Measurements from ENCODE around the gene ELOVL6. TPM values are rescaled to one million over a fixed set of nuclear protein-coding genes. Genes with fewer than 3 reads are reported as not detected.
A peak's percentile ranks its signal among the peaks of the same experiment; 100 is the strongest.

The ELOVL6 gene
- total and polyA plus RNA-seq, 2 of the 4 experiments (the other 2 are of a cell fraction) = 17.9 to 19.0 TPM

- Histone ChIP-seq H4K5ac (ENCODE audit: low read depth, low read length) (no peak overlapping the region), H2AK5ac (ENCODE audit: low read depth, low read length) (no peak overlapping the region), H3K9ac (ENCODE audit: low read depth, low read length) (no peak overlapping the region), H3K4me1 (ENCODE audit: control insufficient read depth, insufficient read depth, low read length) (no peaks in the 10 kb centered on the region), H3K23ac (ENCODE audit: low read depth, low read length) (no peak overlapping the region), H3K56ac (ENCODE audit: extremely low read depth, insufficient read depth, low read length) (no peak overlapping the region), H3K4ac (ENCODE audit: low read depth, low read length) (no peak overlapping the region), H3K4me3 (ENCODE audit: insufficient read depth, low read depth, low read length) (no peak overlapping the region), H2BK20ac (ENCODE audit: low read depth, low read length) (no peak overlapping the region), H4K91ac (ENCODE audit: insufficient read depth, low read depth, low read length) (no peak overlapping the region), H3K27me3 (ENCODE audit: control insufficient read depth, insufficient read depth, low read length) (no peaks in the 10 kb centered on the region), H3K27ac (ENCODE audit: insufficient read depth, low read length) (no peak overlapping the region), H2BK120ac (ENCODE audit: low read depth, low read length) (no peak overlapping the region), H3K14ac (replicated peaks; ENCODE audit: low read depth, low read length) (no peak overlapping the region), H2AFZ (replicated peaks; ENCODE audit: low read length, poor library complexity) (no peak overlapping the region), H3K36me3 (ENCODE audit: control insufficient read depth, insufficient read depth, low read length) (no peaks in the 10 kb centered on the region), H3K9me3 (ENCODE audit: control insufficient read depth, insufficient read depth, low read length) (no peaks in the 10 kb centered on the region), H4K8ac (ENCODE audit: low read depth in 2 of 2, low read length in 2 of 2) (no peak overlapping the region), H3K4me2 (ENCODE audit: low read depth, low read length) (no peak overlapping the region), H3K18ac (ENCODE audit: low read depth, low read length) (no peak overlapping the region), H4K20me1 (ENCODE audit: insufficient read depth, low read length) (no peaks in the 10 kb centered on the region), H2BK15ac (ENCODE audit: low read depth, low read length) (no peak overlapping the region), H3K9me1 (ENCODE audit: insufficient read depth, low read length) (no peaks in the 10 kb centered on the region), H3K79me1 (ENCODE audit: low read depth in 1 of 2, low read length in 2 of 2) (peaks cover 11 to 15% of the 10 kb centered on the region in 2 experiments), H2BK5ac (ENCODE audit: low read depth, low read length, poor library complexity, severe bottlenecking) (no peak overlapping the region), H2AK9ac (replicated peaks; ENCODE audit: low read depth, low read length, poor library complexity) (no peak overlapping the region)
- no peak for DNase-seq
- dilution Hi-C loops (cut with HindIII; ENCODE audit: low sequenced_read_pairs, unreplicated experiment) = no loop called here
- POLR2A ChIA-PET (ENCODE audit: unreplicated experiment) = no interaction called here
- no TSS peak for BruUV-seq (replicated peaks)
- 100% methylated on average over 1 of the region's 5 CpGs; no CpG with 5 or more reads in 1 of the 2 experiments for WGBS, 2 experiments (ENCODE audit: extremely low coverage in 2 of 2, insufficient read length in 1 of 2)
- intact Hi-C loops (cut with micrococcal nuclease) = no loop called here
- CTCF ChIA-PET = no interaction called here
- no peak for ATAC-seq (ENCODE audit: low read depth)
- in situ Hi-C loops (cut with MboI; ENCODE audit: low sequenced_read_pairs) = no loop called here
- TF ChIP-seq NFE2L2 (IDR thresholded peaks at IDR 0.05; ENCODE audit: low read depth, low read length) (no peak), CEBPB (IDR thresholded peaks at IDR 0.05; ENCODE audit: low read depth, low read length) (peak; percentile 84)
These were observed 8.2 kb downstream of the ELOVL6 start for GRCh38 chr4:110190249-110190648.
